ENCODE results near the gene BTBD17. TPM values are rescaled to one million over a fixed set of nuclear protein-coding genes. Genes with fewer than 3 reads are reported as not detected.
"Not testable (repeated sequence)": the region's sequence is repeated elsewhere in the genome, so short reads cannot be mapped to it uniquely, and the experiment has no call there.

Gene BTBD17
- total RNA-seq, 1 experiment from 2014 or later: 3.4 TPM

DNA sequence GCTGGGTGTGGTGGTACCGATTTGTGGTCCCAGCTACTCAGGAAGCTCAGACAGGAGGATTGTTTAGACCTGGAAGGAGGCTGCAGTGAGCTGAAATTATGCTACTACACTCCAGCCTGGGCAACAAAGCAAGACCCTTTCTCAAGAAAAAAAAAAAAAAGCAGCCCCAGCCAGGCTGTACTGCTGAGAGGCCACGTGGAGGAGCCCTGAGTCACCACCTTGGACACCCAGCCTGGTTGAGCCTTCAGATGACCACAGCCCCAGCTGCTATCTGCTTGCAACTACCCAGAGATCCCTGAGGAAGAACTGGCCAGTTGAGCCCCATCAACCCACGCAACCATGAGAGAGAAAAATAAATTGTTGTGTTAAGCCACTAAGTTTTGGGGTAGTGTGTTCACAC is 46.6 kb upstream of the BTBD17 start:
- no peak for TF ChIP-seq EZH2 (IDR thresholded peaks at IDR 0.05; ENCODE audit: borderline replicate concordance, low read depth, low read length, poor library complexity, severe bottlenecking)
- TF ChIP-seq, protein P1, sequence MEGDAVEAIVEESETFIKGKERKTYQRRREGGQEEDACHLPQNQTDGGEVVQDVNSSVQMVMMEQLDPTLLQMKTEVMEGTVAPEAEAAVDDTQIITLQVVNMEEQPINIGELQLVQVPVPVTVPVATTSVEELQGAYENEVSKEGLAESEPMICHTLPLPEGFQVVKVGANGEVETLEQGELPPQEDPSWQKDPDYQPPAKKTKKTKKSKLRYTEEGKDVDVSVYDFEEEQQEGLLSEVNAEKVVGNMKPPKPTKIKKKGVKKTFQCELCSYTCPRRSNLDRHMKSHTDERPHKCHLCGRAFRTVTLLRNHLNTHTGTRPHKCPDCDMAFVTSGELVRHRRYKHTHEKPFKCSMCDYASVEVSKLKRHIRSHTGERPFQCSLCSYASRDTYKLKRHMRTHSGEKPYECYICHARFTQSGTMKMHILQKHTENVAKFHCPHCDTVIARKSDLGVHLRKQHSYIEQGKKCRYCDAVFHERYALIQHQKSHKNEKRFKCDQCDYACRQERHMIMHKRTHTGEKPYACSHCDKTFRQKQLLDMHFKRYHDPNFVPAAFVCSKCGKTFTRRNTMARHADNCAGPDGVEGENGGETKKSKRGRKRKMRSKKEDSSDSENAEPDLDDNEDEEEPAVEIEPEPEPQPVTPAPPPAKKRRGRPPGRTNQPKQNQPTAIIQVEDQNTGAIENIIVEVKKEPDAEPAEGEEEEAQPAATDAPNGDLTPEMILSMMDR (conservative IDR thresholded peaks at IDR 0.05; ENCODE audit: low read depth, low read length): no peak
- no TSS peak for BruUV-seq (replicated peaks)
- Histone ChIP-seq H3K27me3 (replicated peaks; ENCODE audit: insufficient read depth, low read depth, low read length, poor library complexity) (no peaks in the 10 kb centered on the region), H3K9me3 (ENCODE audit: low read depth, low read length, poor library complexity, severe bottlenecking) (no peaks in the 10 kb centered on the region), H3K36me3 (ENCODE audit: insufficient read depth, low read length, poor library complexity, severe bottlenecking) (no peaks in the 10 kb centered on the region), H3K27ac (ENCODE audit: low read depth, low read length, poor library complexity, severe bottlenecking) (no peak overlapping the region), H3K4me1 (ENCODE audit: insufficient read depth, low read length, poor library complexity, severe bottlenecking) (no peaks in the 10 kb centered on the region), H3K4me3 (ENCODE audit: low read depth, low read length, poor library complexity, severe bottlenecking) (no peak overlapping the region)
- intact Hi-C loops (cut with micrococcal nuclease; ENCODE audit: unreplicated experiment): no loop called here
- ChIA-PET POLR2A (ENCODE audit: low non-redundant PET) (no interaction called here), CTCF (no interaction called here)
- no peak for DNase-seq (ENCODE audit: low spot score)

GRCh38 chr17:74407384-74407783 is 45.7 kb upstream of the BTBD17 start:
- BruUV-seq (replicated peaks): no TSS peak
- DNase-seq (ENCODE audit: low spot score): no peak
- CTCF ChIA-PET: no interaction called here
- intact Hi-C loops (cut with micrococcal nuclease; ENCODE audit: unreplicated experiment): no loop called here
- H3K9me3 ChIP-seq (ENCODE audit: low read depth, low read length, poor library complexity, severe bottlenecking): no peaks in the 10 kb centered on the region
- H3K27me3 ChIP-seq (replicated peaks; ENCODE audit: insufficient read depth, low read depth, low read length, poor library complexity): no peaks in the 10 kb centered on the region
- H3K4me1 ChIP-seq (ENCODE audit: insufficient read depth, low read length, poor library complexity, severe bottlenecking): no peaks in the 10 kb centered on the region
- H3K36me3 ChIP-seq (ENCODE audit: insufficient read depth, low read length, poor library complexity, severe bottlenecking): no peaks in the 10 kb centered on the region
- no peak overlapping the region for H3K27ac ChIP-seq (ENCODE audit: low read depth, low read length, poor library complexity, severe bottlenecking)
- POLR2A ChIA-PET (ENCODE audit: low non-redundant PET): no interaction called here
- H3K4me3 ChIP-seq (ENCODE audit: low read depth, low read length, poor library complexity, severe bottlenecking): no peak overlapping the region
- TF ChIP-seq, protein P1 (conservative IDR thresholded peaks at IDR 0.05; ENCODE audit: low read depth, low read length): no peak
- TF ChIP-seq EZH2 (IDR thresholded peaks at IDR 0.05; ENCODE audit: borderline replicate concordance, low read depth, low read length, poor library complexity, severe bottlenecking): no peak

- H3K36me3 ChIP-seq (ENCODE audit: insufficient read depth, low read length, poor library complexity, severe bottlenecking); POLR2A ChIA-PET (ENCODE audit: low non-redundant PET); H3K27me3 ChIP-seq (replicated peaks; ENCODE audit: insufficient read depth, low read depth, low read length, poor library complexity); H3K27ac ChIP-seq (ENCODE audit: low read depth, low read length, poor library complexity, severe bottlenecking); H3K4me3 ChIP-seq (ENCODE audit: low read depth, low read length, poor library complexity, severe bottlenecking); H3K4me1 ChIP-seq (ENCODE audit: insufficient read depth, low read length, poor library complexity, severe bottlenecking); BruUV-seq (replicated peaks); DNase-seq (ENCODE audit: low spot score); H3K9me3 ChIP-seq (ENCODE audit: low read depth, low read length, poor library complexity, severe bottlenecking); intact Hi-C loops (cut with micrococcal nuclease; ENCODE audit: unreplicated experiment): not testable (repeated sequence)
- CTCF ChIA-PET: interaction anchor here (0.7 kb wide), 1 partner anchor 341 kb away, joined by 5 read pairs; no protein-coding TSS in a partner anchor
Observed at GRCh38 chr17:74405311-74405710, 43.6 kb upstream of the BTBD17 start.

DNA sequence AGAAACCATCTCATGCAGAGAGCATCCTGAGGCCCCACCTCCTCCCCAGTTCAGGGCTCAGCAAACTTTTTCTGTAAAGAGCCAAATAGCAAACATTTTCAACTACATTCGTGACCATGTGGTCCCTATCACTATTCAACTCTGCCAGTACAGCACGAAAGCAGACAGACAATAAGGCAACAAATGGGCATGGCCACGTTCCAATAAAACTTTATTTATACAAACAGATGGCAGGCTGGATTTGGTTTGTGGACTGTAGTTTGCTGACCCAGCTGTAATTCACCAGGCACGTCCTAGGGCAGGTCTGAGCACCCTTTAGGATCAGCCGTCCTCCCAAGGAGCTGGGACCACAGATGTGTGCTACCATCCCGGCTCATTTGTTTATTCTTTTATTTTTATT is 43.1 kb upstream of the BTBD17 start:
- no peaks in the 10 kb centered on the region for H3K27me3 ChIP-seq (replicated peaks; ENCODE audit: insufficient read depth, low read depth, low read length, poor library complexity)
- H3K27ac ChIP-seq (ENCODE audit: low read depth, low read length, poor library complexity, severe bottlenecking): no peak overlapping the region
- H3K4me3 ChIP-seq (ENCODE audit: low read depth, low read length, poor library complexity, severe bottlenecking): no peak overlapping the region
- CTCF ChIA-PET: no interaction called here
- intact Hi-C loops (cut with micrococcal nuclease; ENCODE audit: unreplicated experiment): no loop called here
- no TSS peak for BruUV-seq (replicated peaks)
- TF ChIP-seq EZH2 (IDR thresholded peaks at IDR 0.05; ENCODE audit: borderline replicate concordance, low read depth, low read length, poor library complexity, severe bottlenecking): no peak
- TF ChIP-seq, protein P1 (conservative IDR thresholded peaks at IDR 0.05; ENCODE audit: low read depth, low read length): no peak
- POLR2A ChIA-PET (ENCODE audit: low non-redundant PET): no interaction called here
- no peaks in the 10 kb centered on the region for H3K36me3 ChIP-seq (ENCODE audit: insufficient read depth, low read length, poor library complexity, severe bottlenecking)
- no peak for DNase-seq (ENCODE audit: low spot score)
- no peaks in the 10 kb centered on the region for H3K9me3 ChIP-seq (ENCODE audit: low read depth, low read length, poor library complexity, severe bottlenecking)
- H3K4me1 ChIP-seq (ENCODE audit: insufficient read depth, low read length, poor library complexity, severe bottlenecking): no peaks in the 10 kb centered on the region
